HPDE6-E6E7 (cell line): ENCODE data around the gene CFAP107.

Experiments
- DNase-seq: peaks from one replicate; pipeline ENCODE4 v3.0.0; 2011; ENCODE audit warnings: missing footprints; ENCODE audit errors: extremely low spot score

Gene CFAP107

GRCh38 chr1:12741946-12742345 lies 4.1 kb upstream of the CFAP107 start:
- DNase-seq = no peak

- no peak for DNase-seq
Measured at GRCh38 chr1:12745126-12745991, 641 bp upstream of the CFAP107 start.

- no peak for DNase-seq
Measured at GRCh38 chr1:12748778-12749355, 2.9 kb downstream of the CFAP107 start.

DNA sequence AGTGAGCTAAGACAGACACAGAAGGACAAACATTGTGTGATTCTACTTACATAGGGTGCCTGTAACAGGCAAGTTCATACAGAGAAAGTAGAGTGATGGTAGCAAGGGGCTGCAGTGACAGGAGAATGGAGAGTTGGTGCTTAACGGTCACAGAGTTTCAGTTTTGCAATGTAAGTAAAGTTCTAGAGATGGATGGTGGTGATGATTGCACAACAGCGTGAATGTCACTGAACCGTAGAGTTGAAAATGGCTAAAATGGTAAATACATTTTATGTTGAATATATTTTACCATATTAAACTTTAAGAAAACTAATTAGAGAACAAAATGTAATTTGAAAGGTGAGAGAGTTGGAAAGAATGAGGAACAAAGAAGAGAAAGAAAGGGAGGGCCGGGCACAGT lies 8.7 kb downstream of the CFAP107 start:
- no peak for DNase-seq

DNA sequence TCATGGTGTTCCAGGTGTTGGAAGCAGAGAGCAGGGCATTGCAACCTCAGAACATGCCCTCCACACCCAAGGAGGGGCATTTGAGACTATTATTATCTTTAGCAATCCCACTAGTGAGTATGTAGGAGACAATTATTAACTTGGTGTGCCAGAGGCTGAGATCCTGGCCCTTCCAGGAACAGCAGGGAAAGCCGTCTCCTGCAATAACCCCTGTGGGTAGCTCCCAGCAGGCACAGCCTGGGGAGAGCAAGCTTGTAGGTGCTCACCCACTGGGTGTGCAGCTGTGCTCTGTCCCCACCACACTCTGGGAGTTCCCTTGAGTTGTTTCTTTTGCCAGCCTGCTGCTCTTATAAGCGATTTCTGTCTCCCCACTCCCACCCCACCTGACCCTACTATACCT lies 10.3 kb downstream of the CFAP107 start:
- DNase-seq = no peak

- no peak for DNase-seq
Measured at GRCh38 chr1:12756768-12757413, 10.9 kb downstream of the CFAP107 start.

- DNase-seq = no peak
Measured at GRCh38 chr1:12757836-12758235, 11.8 kb downstream of the CFAP107 start.

DNA sequence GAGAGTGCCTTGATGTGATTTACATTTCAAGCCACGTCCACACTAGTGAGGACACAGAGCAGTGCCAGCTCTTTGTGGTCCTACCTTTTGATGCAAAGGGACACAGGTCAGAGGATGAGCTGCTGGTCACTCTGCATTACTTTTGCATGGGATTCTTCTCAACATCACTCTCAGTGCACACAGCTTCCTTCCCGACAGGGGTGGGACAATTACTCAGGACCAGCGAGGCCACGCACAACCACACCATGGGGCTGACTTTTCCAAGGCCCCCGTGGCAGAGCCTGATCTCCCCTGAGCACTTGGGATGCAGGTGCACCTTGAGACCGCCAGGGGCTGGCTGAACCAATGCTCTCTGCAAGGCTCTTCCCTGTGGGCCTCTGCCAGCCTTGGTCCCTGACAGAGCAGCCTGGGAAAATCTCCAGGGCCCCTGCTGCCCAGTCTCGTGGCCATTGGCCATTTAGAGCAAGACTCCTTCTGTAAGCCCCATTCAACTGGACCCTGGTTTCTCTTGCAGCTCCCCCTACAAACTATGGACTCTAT lies 14.3 kb downstream of the CFAP107 start:
- DNase-seq = no peak

DNA sequence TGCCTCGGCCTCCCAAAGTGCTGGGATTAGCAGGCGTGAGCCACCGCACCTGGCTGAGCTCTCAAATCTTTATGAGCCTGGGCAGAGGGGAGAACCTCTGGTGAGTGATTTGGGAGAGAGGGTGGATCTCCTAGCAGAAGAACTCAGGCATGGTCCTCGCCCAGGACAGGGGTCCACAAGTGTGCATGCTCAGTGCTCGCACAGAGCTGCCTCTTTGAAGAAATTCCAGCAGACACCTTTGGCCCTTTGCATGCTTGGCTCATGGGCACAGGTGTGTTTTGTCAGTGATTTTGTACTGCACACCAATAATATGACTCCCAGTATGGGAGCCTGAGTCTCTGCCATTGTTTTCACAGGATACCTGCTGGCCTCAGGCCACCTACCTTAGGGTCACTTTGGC lies 15.8 kb downstream of the CFAP107 start:
- no peak for DNase-seq

- no peak for DNase-seq
Measured at GRCh38 chr1:12762766-12763165, 16.8 kb downstream of the CFAP107 start.

DNA sequence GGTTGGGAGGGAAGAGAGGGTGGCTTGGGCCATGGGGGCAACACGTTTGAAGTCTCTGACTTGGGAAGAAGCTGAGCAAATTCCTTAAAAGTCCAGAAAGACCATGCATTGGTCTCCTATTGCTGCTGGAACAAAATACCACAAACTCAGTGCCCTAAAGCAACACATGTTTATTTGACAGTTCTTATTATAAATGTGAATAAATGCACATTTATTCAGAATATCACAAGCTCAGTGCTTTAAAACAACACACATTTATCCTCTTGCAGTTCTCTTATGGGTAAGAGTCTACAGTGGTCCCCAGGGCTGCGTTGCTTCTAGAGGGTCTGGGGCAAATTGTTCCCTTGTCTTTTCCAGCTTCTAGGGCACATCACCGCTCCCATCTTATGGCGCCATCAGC lies 17.5 kb downstream of the CFAP107 start:
- DNase-seq = no peak

GRCh38 chr1:12764016-12764415 lies 18.0 kb downstream of the CFAP107 start:
- no peak for DNase-seq

GRCh38 chr1:12769031-12769430 lies 23.0 kb downstream of the CFAP107 start:
- no peak for DNase-seq

DNA sequence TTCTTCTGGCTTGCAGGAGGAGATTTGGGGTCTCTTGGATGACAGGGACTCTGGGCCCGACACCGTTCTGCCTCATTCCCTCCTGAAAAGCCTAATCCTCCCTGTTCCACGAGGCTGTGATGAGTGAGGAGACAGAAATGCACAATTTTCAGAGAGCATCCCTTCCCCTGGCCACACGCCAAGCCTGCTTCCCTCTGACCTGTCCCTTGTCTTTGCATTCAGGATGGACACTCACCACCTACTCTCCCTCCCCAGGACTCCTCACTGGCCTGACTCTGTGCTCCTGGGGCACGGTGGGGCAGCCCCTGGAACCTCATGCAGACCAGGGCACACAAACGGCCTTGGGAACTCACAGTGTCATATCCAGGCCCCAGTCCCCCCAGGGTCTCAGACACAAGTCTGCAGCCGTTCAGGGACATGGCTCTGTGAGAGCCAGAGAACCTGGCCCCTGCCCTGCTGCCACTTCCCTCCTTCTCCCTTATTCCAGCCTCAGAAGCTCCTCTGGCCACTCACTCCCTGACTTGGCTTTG lies 24.0 kb downstream of the CFAP107 start:
- no peak for DNase-seq

DNA sequence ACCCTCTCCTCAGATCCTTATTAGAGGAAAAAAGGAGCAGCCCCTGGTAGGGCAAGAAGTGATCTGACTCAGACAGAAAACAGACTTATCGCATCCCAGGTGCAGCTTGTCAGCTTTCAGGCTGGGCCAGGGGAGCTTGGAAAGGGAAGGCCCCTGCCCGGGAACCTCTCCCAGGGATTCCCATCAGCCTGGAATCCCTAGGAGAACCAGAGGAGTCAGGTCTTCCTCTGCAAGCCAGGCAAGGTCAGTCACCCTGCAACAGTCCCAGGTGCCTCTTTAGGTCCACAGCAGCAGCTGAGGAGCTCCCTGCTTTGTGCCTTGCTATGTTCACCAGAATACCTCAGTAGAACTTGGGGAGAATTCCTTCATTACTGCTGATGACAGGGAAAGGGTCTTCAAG lies 24.6 kb downstream of the CFAP107 start:
- DNase-seq = no peak

DNA sequence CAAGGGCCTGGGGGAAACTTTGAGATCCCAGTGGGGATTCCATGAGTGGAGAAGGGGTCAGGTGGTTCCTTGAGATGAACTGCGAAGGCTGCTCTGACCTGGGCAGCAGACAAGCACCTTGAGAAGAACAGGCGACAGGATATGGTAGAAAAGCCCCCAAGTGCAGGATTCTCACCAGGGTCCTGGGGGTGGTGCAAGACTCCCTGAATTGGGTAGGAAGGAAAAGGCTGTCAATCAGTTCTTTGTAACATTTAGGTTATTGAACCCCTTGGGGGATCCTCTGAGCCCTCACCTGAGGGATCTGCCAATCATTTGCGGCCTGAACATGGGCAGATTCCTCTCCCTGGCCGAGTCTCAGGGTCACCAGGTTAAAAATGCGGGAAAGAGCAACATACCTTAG lies 25.2 kb downstream of the CFAP107 start:
- DNase-seq = no peak

DNA sequence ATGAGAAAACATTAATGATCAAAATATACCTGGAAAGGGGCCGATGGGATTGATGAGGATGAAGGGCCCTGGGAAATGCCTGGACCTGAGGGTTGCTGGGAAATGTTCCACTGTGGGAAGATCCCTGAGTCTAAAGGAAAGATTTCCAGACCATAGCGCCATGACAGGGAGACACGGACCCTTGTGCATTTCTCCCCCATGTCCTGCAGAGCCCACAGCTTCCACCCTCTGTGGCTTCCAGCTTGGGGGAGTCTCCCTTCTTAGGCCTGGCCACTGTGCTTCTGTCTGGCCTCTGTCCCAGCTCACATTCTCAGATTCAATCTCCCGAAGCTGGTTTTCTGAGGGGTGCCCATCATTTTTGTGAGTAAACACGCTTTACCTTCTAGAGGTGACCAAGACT lies 26.5 kb downstream of the CFAP107 start:
- no peak for DNase-seq

- no peak for DNase-seq
Measured at GRCh38 chr1:12773438-12773837, 27.4 kb downstream of the CFAP107 start, which contains the start of gene PRAMEF12. TSS of gene PRAMEF12 (plus strand) at chr1:12773738. CDS start at chr1:12774868, 1,130 bp downstream.

GRCh38 chr1:12774801-12775345 lies 28.9 kb downstream of the CFAP107 start:
- no peak for DNase-seq

DNA sequence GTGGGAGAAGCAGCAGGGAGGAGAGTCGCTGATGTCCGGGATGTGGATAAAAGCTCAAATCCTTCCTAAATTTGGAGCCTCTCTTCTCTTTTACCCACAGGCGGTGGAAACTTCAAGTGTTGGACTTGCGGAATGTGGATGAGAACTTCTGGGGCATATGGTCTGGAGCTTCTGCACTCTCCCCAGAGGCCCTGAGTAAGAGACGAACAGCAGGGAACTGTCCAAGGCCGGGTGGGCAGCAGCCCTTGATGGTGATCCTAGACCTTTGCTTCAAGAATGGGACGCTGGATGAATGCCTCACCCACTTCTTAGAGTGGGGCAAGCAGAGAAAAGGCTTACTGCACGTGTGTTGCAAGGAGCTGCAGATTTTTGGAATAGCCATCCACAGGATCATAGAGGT lies 29.4 kb downstream of the CFAP107 start:
- DNase-seq = no peak

GRCh38 chr1:12776801-12777557 lies 31.0 kb downstream of the CFAP107 start:
- DNase-seq = no peak
